ENCODE measurements around the gene UFSP2.
A peak's percentile ranks its signal among the peaks of the same experiment; 100 is the strongest.

The UFSP2 gene

GRCh38 chr4:185435466-185435865 is 9.7 kb upstream of the UFSP2 start:
- no peak overlapping the region for H3K4me3 ChIP-seq (ENCODE audit: low read length)
- TF ChIP-seq, protein P1, sequence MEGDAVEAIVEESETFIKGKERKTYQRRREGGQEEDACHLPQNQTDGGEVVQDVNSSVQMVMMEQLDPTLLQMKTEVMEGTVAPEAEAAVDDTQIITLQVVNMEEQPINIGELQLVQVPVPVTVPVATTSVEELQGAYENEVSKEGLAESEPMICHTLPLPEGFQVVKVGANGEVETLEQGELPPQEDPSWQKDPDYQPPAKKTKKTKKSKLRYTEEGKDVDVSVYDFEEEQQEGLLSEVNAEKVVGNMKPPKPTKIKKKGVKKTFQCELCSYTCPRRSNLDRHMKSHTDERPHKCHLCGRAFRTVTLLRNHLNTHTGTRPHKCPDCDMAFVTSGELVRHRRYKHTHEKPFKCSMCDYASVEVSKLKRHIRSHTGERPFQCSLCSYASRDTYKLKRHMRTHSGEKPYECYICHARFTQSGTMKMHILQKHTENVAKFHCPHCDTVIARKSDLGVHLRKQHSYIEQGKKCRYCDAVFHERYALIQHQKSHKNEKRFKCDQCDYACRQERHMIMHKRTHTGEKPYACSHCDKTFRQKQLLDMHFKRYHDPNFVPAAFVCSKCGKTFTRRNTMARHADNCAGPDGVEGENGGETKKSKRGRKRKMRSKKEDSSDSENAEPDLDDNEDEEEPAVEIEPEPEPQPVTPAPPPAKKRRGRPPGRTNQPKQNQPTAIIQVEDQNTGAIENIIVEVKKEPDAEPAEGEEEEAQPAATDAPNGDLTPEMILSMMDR (IDR thresholded peaks at IDR 0.05; ENCODE audit: insufficient read depth, low read depth, low read length, missing control alignments): no peak
- no peak for DNase-seq (ENCODE audit: low read depth)

GRCh38 chr4:185429660-185430059 is 3.9 kb upstream of the UFSP2 start:
- TF ChIP-seq, protein P1 (IDR thresholded peaks at IDR 0.05; ENCODE audit: insufficient read depth, low read depth, low read length, missing control alignments): no peak
- H3K4me3 ChIP-seq (ENCODE audit: low read length): no peak overlapping the region
- DNase-seq (ENCODE audit: low read depth): no peak

DNA sequence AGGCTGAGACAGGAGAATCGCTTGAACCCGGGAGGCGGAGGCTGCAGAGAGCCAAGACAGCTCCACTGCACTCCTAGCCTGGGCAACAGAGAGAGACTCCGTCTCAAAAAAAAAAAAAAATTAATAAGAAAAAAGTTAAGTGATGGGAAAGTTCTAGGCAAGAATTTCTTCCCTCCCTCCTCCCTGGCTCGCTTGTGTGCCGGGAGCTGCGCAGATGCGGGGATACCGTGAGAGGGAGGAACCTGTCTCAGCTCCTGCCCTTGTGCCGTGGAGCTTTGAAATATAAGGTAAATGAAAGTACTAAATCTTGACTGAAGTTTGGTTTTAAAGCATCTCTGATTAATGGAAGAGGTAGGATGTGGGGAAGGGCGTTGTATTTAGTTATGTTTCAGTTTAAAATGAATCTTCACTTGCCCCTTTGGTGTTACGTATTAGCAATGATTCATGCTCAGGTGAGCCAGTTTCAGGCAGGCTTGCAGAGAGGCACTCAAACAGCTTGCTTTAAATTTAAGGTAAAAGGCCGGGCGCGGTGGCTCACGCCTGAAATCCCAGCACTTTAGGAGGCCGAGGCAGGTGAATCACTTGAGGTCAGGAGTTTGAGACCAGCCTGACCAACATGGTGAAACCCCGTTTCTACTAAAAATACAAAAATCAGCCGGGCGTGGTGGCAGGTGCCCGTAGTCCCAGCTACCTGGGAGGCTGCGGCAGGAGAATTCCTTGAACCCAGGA is 1.4 kb upstream of the UFSP2 start:
- TF ChIP-seq, protein P1 (IDR thresholded peaks at IDR 0.05; ENCODE audit: insufficient read depth, low read depth, low read length, missing control alignments): no peak
- DNase-seq (ENCODE audit: low read depth): peak; percentile 51
- H3K4me3 ChIP-seq (ENCODE audit: low read length): no peak overlapping the region

GRCh38 chr4:185424905-185425646 is 688 bp downstream of the UFSP2 start:
- DNase-seq (ENCODE audit: low read depth): no peak
- peak overlapping the region; percentile 96 for H3K4me3 ChIP-seq (ENCODE audit: low read length)
- TF ChIP-seq, protein P1 (IDR thresholded peaks at IDR 0.05; ENCODE audit: insufficient read depth, low read depth, low read length, missing control alignments): no peak

GRCh38 chr4:185421366-185422124 is 4.2 kb downstream of the UFSP2 start:
- TF ChIP-seq, protein P1 (IDR thresholded peaks at IDR 0.05; ENCODE audit: insufficient read depth, low read depth, low read length, missing control alignments): no peak
- no peak overlapping the region for H3K4me3 ChIP-seq (ENCODE audit: low read length)
- no peak for DNase-seq (ENCODE audit: low read depth)

DNA sequence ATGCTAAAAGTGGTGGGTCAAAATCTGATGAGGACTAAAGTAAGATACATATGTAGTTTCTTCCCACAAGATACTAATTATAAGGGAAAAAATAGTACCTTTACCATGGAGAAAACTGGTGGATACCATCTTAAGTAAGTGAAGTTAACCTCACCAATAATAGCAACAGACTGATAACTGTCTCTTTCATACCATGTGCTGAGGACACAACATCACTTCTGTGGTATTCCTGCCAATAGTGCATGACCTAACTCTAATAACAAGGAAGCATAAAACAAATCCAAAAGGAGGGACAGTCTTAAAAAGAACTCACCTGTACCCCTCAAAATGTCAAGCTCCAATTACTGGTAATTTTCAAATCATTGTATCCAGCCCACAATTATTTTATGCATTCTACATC is 8.8 kb downstream of the UFSP2 start:
- no peak for DNase-seq (ENCODE audit: low read depth)
- no peak overlapping the region for H3K4me3 ChIP-seq (ENCODE audit: low read length)
- TF ChIP-seq, protein P1 (IDR thresholded peaks at IDR 0.05; ENCODE audit: insufficient read depth, low read depth, low read length, missing control alignments): no peak
